Body of pancreas (tissue), 4 donors: ENCODE results near the gene LCK. TPM values are rescaled to one million over a fixed set of nuclear protein-coding genes. Genes with fewer than 3 reads are reported as not detected.

Source experiments
- ATAC-seq: fragments of 150-250 bp; one replicate; pipeline ENCODE4 v1.9.1; 2016
- DNase-seq, 4 donors: peaks; one replicate each; pipeline ENCODE4 v3.0.0-alpha.2; 2019
- H3K27ac ChIP-seq, 4 donors: fragments of 200-600 bp; sonication (generic); 1 replicate in 3 of 4; 2 replicates in 1 of 4; pipeline versions ENCODE4 v1.5.1 to v1.6.1; 2016 to 2019; ENCODE audit warnings: mild to moderate bottlenecking in 1 of 4, mixed read lengths in 1 of 4, moderate library complexity in 1 of 4
- H3K27me3 ChIP-seq, 2 donors: fragments of 200-600 bp; sonication (generic); one replicate each; pipeline ENCODE4 v1.6.0; 2016; ENCODE audit warnings: mild to moderate bottlenecking in 1 of 2
- H3K36me3 ChIP-seq, 2 donors: fragments of 200-600 bp; sonication (generic); replicated peaks in 1 of 2; 2 replicates each; pipeline ENCODE4 v1.5.1; 2016; ENCODE audit warnings: low read depth in 2 of 2; ENCODE audit not compliant: insufficient read depth in 1 of 2
- H3K4me1 ChIP-seq: fragments of 200-600 bp; sonication (generic); one replicate; pipeline ENCODE4 v1.6.0; 2016
- H3K4me3 ChIP-seq, 2 donors: fragments of 200-600 bp; sonication (generic); 1 replicate in 1 of 2; 2 replicates in 1 of 2; pipeline ENCODE4 v1.5.1; 2016 to 2019
- H3K9me3 ChIP-seq, 3 donors: fragments of 200-600 bp; sonication (generic); 1 replicate in 2 of 3; 2 replicates in 1 of 3; pipeline ENCODE4 v1.5.1; 2016
- CTCF ChIP-seq, 7 experiments: fragments of 450-650 bp in 4 of 7; fragments of 200-600 bp in 3 of 7; sonication (generic) in 3 of 7; IDR thresholded peaks; one replicate each; pipeline ENCODE4 v1.5.1; 2016 to 2019; ENCODE audit warnings: antibody characterized with exemption in 7 of 7
- POLR2A ChIP-seq, 3 donors: fragments of 450-650 bp; IDR thresholded peaks; one replicate each; pipeline ENCODE4 v1.6.1; 2016; ENCODE audit warnings: antibody characterized with exemption in 3 of 3, mild to moderate bottlenecking in 2 of 3
- WGBS, 2 donors: methylation state at CpG; one replicate each; pipeline ENCODE4 v1.1.5; 2017; 5-methylcytosine and 5-hydroxymethylcytosine counted together
- intact Hi-C: fragments of 100-400 bp; cut with DNase I; formaldehyde crosslinking; loops from one replicate; pipeline ENCODE4 v1.15.1; 2023
- total RNA-seq, 2 donors: library from RNA; depleted of rRNA; stranded (reverse); fragments of >200 nt; gene quantifications; one replicate each; pipeline ENCODE4 v1.1.0, GENCODE V29; 2016

LCK gene
- total RNA-seq, 2 donors from 2014 or later: 1.6 TPM; not detected in 1

GRCh38 chr1:32272557-32273390 lies 21.7 kb downstream of the LCK start:
- peaks cover 0 to 14% of the 10 kb centered on the region in 2 donors for H3K27me3 ChIP-seq
- intact Hi-C loops: no loop called here
- no peak overlapping the region for H3K4me3 ChIP-seq
- no peak overlapping the region for H3K27ac ChIP-seq
- WGBS, 2 donors: 74 to 81% methylated on average over 7 of the region's 7 CpGs
- H3K4me1 ChIP-seq: peaks cover 5% of the 10 kb centered on the region
- no peak for TF ChIP-seq CTCF (IDR thresholded peaks at IDR 0.05)
- TF ChIP-seq POLR2A (IDR thresholded peaks at IDR 0.05): no peak
- no peak for DNase-seq
- no peaks in the 10 kb centered on the region for H3K36me3 ChIP-seq
- no peaks in the 10 kb centered on the region for H3K9me3 ChIP-seq
- ATAC-seq: no peak

GRCh38 chr1:32273391-32274208 lies 22.5 kb downstream of the LCK start:
- no peaks in the 10 kb centered on the region for H3K9me3 ChIP-seq
- no peaks in the 10 kb centered on the region for H3K36me3 ChIP-seq
- intact Hi-C loops: no loop called here
- no peak for TF ChIP-seq CTCF (IDR thresholded peaks at IDR 0.05)
- no peak for TF ChIP-seq POLR2A (IDR thresholded peaks at IDR 0.05)
- 43 to 50% methylated on average over 10 of the region's 10 CpGs for WGBS, 2 donors
- H3K4me3 ChIP-seq: no peak overlapping the region
- no peak overlapping the region for H3K27ac ChIP-seq
- DNase-seq (peak in 2 of 4 donors; percentile 19 to 22), ATAC-seq (no peak)
- peaks cover 5% of the 10 kb centered on the region for H3K4me1 ChIP-seq
- H3K27me3 ChIP-seq: peaks cover 0 to 14% of the 10 kb centered on the region in 2 donors

GRCh38 chr1:32274646-32275340 lies 23.7 kb downstream of the LCK start:
- ATAC-seq (no peak), DNase-seq (no peak)
- H3K9me3 ChIP-seq: no peaks in the 10 kb centered on the region
- no peak overlapping the region for H3K4me3 ChIP-seq
- H3K36me3 ChIP-seq: no peaks in the 10 kb centered on the region
- no peak for TF ChIP-seq CTCF (IDR thresholded peaks at IDR 0.05)
- TF ChIP-seq POLR2A (IDR thresholded peaks at IDR 0.05): no peak
- WGBS, 2 donors: 80 to 83% methylated on average over 23 to 31 of the region's 31 CpGs
- H3K27ac ChIP-seq: no peak overlapping the region
- peaks cover 0 to 14% of the 10 kb centered on the region in 2 donors for H3K27me3 ChIP-seq
- peaks cover 5% of the 10 kb centered on the region for H3K4me1 ChIP-seq
- intact Hi-C loops: no loop called here

- no peak for TF ChIP-seq CTCF (IDR thresholded peaks at IDR 0.05)
- TF ChIP-seq POLR2A (IDR thresholded peaks at IDR 0.05): no peak
- Histone ChIP-seq H3K36me3 (no peaks in the 10 kb centered on the region), H3K27ac (no peak overlapping the region), H3K4me3 (no peak overlapping the region), H3K4me1 (peaks cover 5% of the 10 kb centered on the region), H3K9me3 (no peaks in the 10 kb centered on the region), H3K27me3 (peaks cover 0 to 14% of the 10 kb centered on the region in 2 donors)
- WGBS, 2 donors: 10 to 21% methylated on average over 2 to 22 of the region's 41 CpGs
- ATAC-seq (peak; percentile 33), DNase-seq (peak in 2 of 4 donors; percentile 16 to 26)
- intact Hi-C loops: no loop called here
These were observed 24.4 kb downstream of the LCK start for GRCh38 chr1:32275424-32275823.
